D721Med (cell line): ENCODE measurements around the gene RABEP2.

Experiments used
- DNase-seq: peaks from one replicate; pipeline ENCODE4 v3.0.0; 2011; ENCODE audit warnings: low spot score; ENCODE audit not compliant: insufficient read length
- FAIRE-seq: peaks from 2 replicates; lab custom pipeline; 2011; peaks lifted over from hg19 to GRCh38; lab: Jason Lieb, UNC
- TF ChIP-seq, protein P1 (sequence below): IDR thresholded peaks from 2 replicates; pipeline ENCODE4 v1.5.1; 2012; ENCODE audit warnings: mild to moderate bottlenecking, control low read depth; ENCODE audit not compliant: insufficient read depth; ENCODE audit errors: missing control alignments

Gene RABEP2

DNA sequence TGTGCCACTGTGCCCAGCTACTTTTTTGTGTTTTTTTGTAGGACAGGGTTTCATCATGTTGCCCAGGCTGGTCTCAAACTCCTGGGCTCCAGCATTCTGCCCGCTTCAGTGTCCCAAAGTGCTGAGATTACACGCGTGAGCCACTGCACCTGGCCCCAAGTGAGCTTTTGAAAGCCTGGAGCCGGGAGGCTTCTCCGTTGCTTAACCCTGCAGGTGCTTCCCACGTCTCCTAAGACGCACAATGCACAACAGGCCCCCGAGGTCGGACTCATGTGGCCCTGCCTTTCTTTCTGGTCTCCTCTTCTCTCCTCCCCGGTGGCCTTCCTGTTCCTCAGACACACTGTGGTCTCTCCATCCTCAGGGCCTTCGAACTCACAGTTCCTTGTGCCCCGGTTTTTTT, 12.5 kb downstream of the RABEP2 start:
- FAIRE-seq (no peak), DNase-seq (no peak)
- TF ChIP-seq, protein P1, sequence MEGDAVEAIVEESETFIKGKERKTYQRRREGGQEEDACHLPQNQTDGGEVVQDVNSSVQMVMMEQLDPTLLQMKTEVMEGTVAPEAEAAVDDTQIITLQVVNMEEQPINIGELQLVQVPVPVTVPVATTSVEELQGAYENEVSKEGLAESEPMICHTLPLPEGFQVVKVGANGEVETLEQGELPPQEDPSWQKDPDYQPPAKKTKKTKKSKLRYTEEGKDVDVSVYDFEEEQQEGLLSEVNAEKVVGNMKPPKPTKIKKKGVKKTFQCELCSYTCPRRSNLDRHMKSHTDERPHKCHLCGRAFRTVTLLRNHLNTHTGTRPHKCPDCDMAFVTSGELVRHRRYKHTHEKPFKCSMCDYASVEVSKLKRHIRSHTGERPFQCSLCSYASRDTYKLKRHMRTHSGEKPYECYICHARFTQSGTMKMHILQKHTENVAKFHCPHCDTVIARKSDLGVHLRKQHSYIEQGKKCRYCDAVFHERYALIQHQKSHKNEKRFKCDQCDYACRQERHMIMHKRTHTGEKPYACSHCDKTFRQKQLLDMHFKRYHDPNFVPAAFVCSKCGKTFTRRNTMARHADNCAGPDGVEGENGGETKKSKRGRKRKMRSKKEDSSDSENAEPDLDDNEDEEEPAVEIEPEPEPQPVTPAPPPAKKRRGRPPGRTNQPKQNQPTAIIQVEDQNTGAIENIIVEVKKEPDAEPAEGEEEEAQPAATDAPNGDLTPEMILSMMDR: no peak

DNA sequence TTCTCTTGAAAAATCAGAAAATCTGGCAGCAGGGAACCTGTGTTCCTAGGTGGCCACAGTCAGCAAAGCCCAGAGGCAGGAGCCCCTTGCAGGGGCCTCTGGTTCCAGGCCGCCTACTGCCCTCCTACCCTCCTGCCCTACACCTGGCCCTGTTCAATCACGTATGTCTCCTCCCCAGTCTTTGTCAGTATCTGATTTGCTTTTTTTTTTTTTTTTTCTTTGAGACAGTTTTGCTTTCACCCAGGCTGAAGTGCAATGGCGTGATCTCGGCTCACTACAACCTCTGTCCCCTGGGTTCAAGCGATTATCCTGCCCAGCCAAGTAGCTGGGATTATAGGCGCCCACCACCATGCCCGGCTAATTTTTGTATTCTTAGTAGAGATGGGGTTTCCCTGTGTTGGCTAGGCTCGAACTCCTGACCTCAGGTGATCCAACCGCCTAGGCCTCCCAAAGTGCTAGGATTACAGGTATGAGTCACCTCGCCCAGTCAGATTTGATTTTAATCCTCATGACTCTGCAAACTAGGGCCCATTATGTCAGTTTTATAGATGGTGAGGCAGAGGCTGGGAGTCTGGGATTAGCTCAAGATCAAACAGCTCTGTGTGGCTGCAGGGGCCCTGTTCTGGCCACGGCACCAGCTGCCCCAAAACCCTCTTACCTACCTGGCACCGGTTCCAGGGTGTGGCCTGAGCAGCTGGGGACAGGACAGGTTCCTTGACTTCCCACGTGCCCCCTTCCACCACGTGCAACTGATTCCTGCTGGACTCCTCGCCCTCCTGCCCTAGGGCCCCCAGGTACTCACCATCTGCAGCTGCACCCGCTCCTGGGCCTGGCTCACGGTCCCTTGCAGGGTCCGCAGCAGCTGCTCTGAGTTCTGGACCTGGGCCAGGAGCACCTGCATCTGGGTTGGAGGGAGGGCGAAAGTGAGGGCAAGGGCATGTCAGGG, 14.7 kb downstream of the RABEP2 start:
- TF ChIP-seq, protein P1: no peak
- no peak for FAIRE-seq
- peak; percentile 75 for DNase-seq

DNA sequence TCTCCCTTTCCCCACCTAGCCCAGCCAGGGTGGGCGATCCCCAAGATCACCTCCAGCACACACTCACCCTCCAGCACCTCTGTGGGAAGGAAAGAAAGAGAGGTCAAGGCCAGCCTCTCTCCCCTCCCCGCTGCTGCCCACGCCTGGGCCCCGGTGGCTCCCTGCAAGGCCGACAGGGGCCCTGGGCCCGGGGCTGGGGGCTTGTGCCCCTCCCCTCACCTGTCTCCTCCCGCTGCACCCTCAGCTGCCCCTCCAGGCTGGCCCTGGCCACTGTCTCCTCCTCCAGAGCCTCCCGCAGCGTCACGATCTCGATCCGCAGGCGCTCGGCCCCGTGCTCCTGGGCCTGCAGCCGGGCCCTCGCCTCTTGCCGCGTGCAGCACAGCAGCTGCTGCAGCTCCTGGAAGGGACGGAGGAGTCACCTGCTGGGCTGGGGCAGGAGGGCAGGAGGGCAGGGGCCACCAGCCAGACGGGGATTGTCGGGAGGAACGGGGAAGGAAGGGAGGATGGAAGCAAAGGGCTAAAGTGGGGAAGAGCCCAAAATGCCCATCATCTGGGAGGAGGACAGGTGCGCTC, 19.2 kb downstream of the RABEP2 start:
- DNase-seq (no peak), FAIRE-seq (no peak)
- TF ChIP-seq, protein P1: no peak

DNA sequence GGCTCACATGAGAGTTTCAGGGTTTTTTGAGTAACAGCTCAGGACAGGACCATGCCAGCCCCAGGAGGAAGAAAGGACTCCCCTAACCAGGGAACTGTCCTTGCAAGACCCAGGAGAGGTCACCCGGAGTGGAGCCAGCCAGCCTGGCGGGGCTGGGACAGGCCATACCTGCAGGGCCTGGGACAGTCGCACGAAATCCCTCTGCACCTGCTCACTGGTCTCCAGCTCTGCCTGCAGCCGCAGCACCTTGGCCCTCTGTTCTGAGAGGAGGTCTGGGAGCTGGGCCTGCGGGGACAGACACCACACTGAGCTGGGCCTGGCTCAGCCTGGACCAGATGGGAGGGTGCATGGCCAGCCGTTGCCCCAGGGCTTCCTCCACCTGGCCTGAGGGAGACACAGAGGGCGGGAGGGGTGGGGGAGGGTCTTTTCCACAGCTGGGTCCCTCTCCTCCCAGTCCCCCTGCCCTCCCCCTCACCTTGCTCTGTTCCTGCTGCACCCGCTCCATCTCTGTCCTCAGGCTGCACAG, 19.7 kb downstream of the RABEP2 start:
- FAIRE-seq (no peak), DNase-seq (no peak)
- TF ChIP-seq, protein P1: no peak

DNA sequence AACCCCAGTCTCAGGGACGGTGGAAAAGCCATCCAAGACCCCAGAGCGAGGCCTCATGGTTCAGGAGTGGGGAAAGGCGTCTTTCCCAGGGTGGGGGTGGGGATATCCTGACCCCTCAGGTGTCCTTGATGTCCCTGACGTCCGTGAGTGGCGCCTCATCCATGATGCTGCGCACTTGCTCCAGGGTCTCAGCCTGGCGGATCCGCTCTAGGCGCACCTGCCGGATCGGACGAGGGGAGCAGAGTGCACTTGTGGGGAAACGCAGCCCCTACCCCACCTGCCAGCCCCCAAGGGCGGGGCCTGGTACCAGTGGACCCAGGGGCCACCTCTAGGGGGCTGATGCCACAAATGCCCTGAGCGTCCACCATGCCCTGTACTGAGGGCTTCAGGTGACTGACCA, 20.2 kb downstream of the RABEP2 start:
- TF ChIP-seq, protein P1: no peak
- no peak for DNase-seq
- FAIRE-seq: no peak

DNA sequence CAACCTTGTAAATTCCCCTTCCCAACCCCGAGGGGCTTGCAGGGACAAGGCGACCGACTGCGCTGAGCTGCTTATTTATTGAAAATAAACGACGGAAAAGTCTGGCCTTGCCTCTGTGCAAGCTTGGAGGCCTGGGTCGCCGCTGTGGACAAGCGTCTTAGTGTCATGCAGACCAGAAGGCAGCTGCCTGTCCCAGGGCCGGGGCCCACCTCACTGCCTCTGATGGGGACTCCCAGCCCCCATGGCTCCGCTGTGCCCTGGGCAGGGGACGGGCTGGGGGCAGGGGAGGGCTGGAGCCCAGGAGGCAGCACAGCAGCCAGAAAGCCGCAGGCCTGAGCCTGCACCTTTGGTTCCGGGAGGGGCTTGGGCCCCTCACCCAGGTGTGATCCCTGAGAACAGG, 20.7 kb downstream of the RABEP2 start:
- TF ChIP-seq, protein P1: no peak
- DNase-seq (no peak), FAIRE-seq (no peak)
